Brain microvascular endothelial cell (primary cell): Measurements from ENCODE around the gene SH3YL1.

ENCODE experiments used
- DNase-seq: peaks from one replicate; pipeline ENCODE4 v3.0.0-alpha.2; 2020
- H3K27ac ChIP-seq: fragments of 250-450 bp; sonication (Bioruptor Pico); 2 replicates; pipeline ENCODE4 v1.5.1; 2020; ENCODE audit warnings: mild to moderate bottlenecking, moderate library complexity
- H3K27me3 ChIP-seq: fragments of 250-450 bp; sonication (Bioruptor Pico); replicated peaks from 2 replicates; pipeline ENCODE4 v1.5.1; 2020; ENCODE audit warnings: mild to moderate bottlenecking
- H3K36me3 ChIP-seq: fragments of 250-450 bp; sonication (Bioruptor Pico); replicated peaks from 2 replicates; pipeline ENCODE4 v1.5.1; 2020; ENCODE audit warnings: mild to moderate bottlenecking
- H3K4me3 ChIP-seq: 2 replicates; pipeline ENCODE4 v1.5.1; 2011; ENCODE audit warnings: low read depth, mild to moderate bottlenecking, control low read depth, low read length, moderate library complexity
- in situ Hi-C: cut with HindIII; loops from 2 replicates; pipeline ENCODE4 v1.10.0; 2017; ENCODE audit warnings: low sequenced_read_pairs, low pct_ligation_motif_present
- TF ChIP-seq, protein P1 (sequence below): IDR thresholded peaks from 2 replicates; pipeline ENCODE4 v1.5.1; 2011; ENCODE audit warnings: low read depth, mild to moderate bottlenecking, moderate library complexity, low read length, control low read depth, inconsistent platforms; ENCODE audit errors: missing control alignments

SH3YL1 gene

DNA sequence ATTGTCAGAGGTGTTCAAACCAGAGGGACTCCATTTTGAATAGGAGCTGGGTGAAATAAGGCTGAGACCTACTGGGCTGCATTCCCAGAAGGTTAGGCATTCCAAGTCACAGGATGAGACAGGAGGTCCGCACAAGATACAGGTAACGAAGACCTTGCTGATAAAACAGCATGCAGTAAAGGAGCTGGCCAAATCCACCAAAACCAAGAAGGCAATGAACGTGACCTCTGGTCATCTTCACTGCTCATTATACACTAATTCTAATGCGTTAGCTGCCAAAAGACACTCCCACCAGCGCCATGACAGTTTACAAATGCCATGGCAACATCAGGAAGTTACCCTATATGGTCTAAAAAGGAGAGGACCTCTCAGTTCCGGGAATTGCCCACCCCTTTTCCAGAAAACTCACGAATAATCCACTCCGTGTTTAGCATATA lies 10.6 kb downstream of the SH3YL1 start:
- TF ChIP-seq, protein P1, sequence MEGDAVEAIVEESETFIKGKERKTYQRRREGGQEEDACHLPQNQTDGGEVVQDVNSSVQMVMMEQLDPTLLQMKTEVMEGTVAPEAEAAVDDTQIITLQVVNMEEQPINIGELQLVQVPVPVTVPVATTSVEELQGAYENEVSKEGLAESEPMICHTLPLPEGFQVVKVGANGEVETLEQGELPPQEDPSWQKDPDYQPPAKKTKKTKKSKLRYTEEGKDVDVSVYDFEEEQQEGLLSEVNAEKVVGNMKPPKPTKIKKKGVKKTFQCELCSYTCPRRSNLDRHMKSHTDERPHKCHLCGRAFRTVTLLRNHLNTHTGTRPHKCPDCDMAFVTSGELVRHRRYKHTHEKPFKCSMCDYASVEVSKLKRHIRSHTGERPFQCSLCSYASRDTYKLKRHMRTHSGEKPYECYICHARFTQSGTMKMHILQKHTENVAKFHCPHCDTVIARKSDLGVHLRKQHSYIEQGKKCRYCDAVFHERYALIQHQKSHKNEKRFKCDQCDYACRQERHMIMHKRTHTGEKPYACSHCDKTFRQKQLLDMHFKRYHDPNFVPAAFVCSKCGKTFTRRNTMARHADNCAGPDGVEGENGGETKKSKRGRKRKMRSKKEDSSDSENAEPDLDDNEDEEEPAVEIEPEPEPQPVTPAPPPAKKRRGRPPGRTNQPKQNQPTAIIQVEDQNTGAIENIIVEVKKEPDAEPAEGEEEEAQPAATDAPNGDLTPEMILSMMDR, result no peak
- no peak for DNase-seq
- in situ Hi-C loops, result no loop called here

DNA sequence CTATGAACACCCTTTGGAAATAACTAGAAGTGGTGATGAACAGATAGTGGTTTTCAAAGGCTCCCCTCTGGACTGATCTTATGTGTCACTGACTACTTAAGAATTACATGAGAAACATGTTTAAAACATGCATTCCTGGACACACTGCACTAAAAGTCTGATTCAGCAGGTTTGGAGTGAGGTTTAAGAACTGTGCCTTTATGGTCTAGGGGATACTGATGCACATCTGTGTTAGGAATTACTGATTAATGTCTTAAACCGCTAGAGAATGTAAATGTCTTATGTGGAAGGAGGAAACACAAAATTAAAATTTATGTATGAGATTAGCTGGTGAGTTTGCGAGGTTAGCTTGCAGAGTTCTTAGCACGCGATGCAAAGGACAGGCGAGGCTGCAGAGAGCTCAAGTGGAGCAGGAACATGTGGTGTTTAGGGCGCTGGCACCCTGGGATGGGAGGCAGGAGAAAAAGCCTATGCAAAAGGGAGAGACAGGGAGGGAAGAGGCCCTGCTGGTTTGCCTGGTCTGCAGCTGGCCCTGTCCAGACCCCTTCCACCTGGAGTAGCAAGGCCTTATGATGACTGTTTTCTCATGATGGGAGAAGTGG lies 11.7 kb downstream of the SH3YL1 start:
- in situ Hi-C loops, result no loop called here
- Histone ChIP-seq H3K27me3 (no peaks in the 10 kb centered on the region), H3K36me3 (peaks cover 3% of the 10 kb centered on the region), H3K4me3 (no peak overlapping the region), H3K27ac (no peak overlapping the region)
- TF ChIP-seq, protein P1, result no peak
- DNase-seq, result no peak

More for the DNA sequence above, 10.6 kb downstream of the SH3YL1 start:
- Histone ChIP-seq H3K4me3 (no peak overlapping the region), H3K36me3 (peaks cover 3% of the 10 kb centered on the region), H3K27ac (no peak overlapping the region), H3K27me3 (no peaks in the 10 kb centered on the region)

DNA sequence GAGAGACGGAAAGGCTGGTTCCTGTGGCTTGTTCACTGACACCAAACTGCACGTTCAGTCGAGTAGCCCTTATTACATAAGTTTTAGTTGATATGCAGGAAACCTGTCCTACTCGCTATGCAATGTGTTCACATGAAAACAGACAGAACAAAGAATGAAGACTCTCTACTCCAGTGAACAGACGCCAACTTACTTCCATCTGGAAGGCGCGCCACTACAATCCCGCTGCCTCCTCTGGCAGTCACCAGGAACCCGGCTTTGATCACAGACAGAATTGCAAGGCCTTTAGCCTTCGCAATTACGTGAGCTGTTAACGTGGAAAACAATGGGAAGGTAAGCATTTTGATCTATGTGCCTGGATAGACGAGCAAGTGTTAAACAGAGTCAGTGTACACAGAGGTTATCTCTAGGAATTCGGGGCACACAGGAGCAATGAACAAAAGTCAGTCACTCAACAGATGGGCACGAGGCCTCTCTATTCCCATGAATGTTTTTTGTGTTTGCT lies 14.2 kb downstream of the SH3YL1 start:
- Histone ChIP-seq H3K27ac (no peak overlapping the region), H3K36me3 (peaks cover 5% of the 10 kb centered on the region), H3K27me3 (no peaks in the 10 kb centered on the region), H3K4me3 (no peak overlapping the region)
- no peak for DNase-seq
- TF ChIP-seq, protein P1, result no peak
- in situ Hi-C loops, result no loop called here

DNA sequence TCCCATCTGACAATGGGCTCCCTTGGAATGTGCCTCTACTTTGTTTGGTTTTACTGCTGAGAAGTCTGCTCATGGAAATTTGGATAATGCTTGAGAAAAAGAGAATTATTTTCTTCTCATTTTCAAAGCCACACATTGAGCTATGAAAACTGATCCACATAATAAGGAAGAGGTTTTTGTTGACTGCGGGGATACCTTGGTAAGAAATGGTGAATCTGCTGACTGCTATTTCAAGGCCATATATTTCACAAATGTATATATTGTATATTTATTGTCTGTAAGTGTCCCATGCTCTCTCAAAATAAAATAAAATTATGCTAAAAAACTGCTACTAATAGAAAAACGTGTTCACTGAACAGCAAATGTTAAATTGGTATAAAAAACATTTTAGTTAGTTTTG lies 15.1 kb downstream of the SH3YL1 start:
- no peak overlapping the region for H3K4me3 ChIP-seq
- H3K36me3 ChIP-seq, result peaks cover 8% of the 10 kb centered on the region
- TF ChIP-seq, protein P1, result no peak
- H3K27ac ChIP-seq, result no peak overlapping the region
- no peaks in the 10 kb centered on the region for H3K27me3 ChIP-seq
- in situ Hi-C loops, result no loop called here
- DNase-seq, result no peak

DNA sequence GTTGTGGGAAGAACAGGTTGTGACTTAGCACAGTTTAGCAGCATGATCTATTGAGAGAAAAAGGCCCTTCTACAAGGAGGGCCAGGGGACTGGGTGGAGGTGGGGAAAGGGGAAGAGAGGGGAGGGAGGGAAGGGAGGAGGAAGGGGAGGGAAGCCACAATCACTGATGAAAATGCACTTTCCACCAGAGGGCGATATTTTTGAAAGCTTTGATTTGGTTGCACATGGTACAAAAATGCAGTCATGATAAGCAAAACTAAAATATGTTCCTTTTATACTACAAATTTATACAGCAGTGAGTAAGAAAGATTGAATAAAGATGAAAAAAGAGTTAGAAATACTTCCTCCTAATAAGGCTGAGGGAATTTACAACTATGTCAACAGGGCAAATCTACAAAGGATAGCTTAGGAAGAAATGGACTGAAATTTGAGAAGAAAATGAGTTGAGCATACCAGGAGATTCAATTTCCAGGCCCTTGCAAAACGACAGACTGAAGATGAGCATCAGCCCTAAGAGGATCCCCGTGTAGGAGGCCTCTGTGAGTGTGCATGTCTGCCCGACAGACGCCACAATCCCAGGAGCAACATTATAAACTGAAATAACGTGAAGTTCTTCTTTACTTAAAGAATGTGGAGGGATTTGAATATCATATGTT lies 17.2 kb downstream of the SH3YL1 start:
- Histone ChIP-seq H3K36me3 (peaks cover 10% of the 10 kb centered on the region), H3K4me3 (no peak overlapping the region), H3K27me3 (no peaks in the 10 kb centered on the region), H3K27ac (no peak overlapping the region)
- peak; percentile 74 for DNase-seq
- TF ChIP-seq, protein P1, result peak; percentile 63
- in situ Hi-C loops, result no loop called here
